Activated CD4-positive, alpha-beta T cell treated with anti-CD3 and anti-CD28 coated beads, Interleukin-2, amount 10 ng/mL, durations not matched to agents 24 days and 14 days (primary cell): ENCODE results near the gene DLG2. TPM values are rescaled to one million over a fixed set of nuclear protein-coding genes. Genes with fewer than 3 reads are reported as not detected.

Experiments used
- DNase-seq: peaks from one replicate; pipeline ENCODE4 v3.0.0; 2022
- H3K27ac Mint-ChIP-seq: one replicate; pipeline ENCODE4 v1.8.0; 2022; ENCODE audit warnings: mild to moderate bottlenecking, mixed read lengths
- H3K27me3 Mint-ChIP-seq: one replicate; pipeline ENCODE4 v1.8.0; 2022; ENCODE audit warnings: mixed read lengths
- H3K36me3 Mint-ChIP-seq: one replicate; pipeline ENCODE4 v1.8.0; 2022; ENCODE audit warnings: low read depth, mild to moderate bottlenecking, mixed read lengths
- H3K4me1 Mint-ChIP-seq: one replicate; pipeline ENCODE4 v1.8.0; 2021; ENCODE audit warnings: mixed read lengths
- H3K4me3 Mint-ChIP-seq: one replicate; pipeline ENCODE4 v1.8.0; 2022; ENCODE audit warnings: mild to moderate bottlenecking, moderate library complexity, mixed read lengths
- H3K9me3 Mint-ChIP-seq: one replicate; pipeline ENCODE4 v1.8.0; 2021; ENCODE audit warnings: mixed read lengths
- intact Hi-C: fragments of 100-400 bp; cut with micrococcal nuclease; formaldehyde crosslinking; loops from one replicate; pipeline ENCODE4 v1.15.1; 2023
- total RNA-seq: library from RNA; stranded (reverse); gene quantifications from 2 replicates; pipeline ENCODE4 v1.2.3, GENCODE V29; 2022

The DLG2 gene
- total RNA-seq, 1 donor from 2014 or later = 1.0 TPM

GRCh38 chr11:83970061-83970671 lies 1657.0 kb downstream of the DLG2 start:
- no peaks in the 10 kb centered on the region for H3K36me3 Mint-ChIP-seq
- no peaks in the 10 kb centered on the region for H3K9me3 Mint-ChIP-seq
- intact Hi-C loops = no loop called here
- no peak overlapping the region for H3K4me3 Mint-ChIP-seq
- H3K4me1 Mint-ChIP-seq = no peaks in the 10 kb centered on the region
- DNase-seq = no peak
- no peak overlapping the region for H3K27ac Mint-ChIP-seq
- H3K27me3 Mint-ChIP-seq = no peaks in the 10 kb centered on the region

- Mint-ChIP-seq H3K4me3 (no peak overlapping the region), H3K9me3 (no peaks in the 10 kb centered on the region), H3K27me3 (no peaks in the 10 kb centered on the region), H3K36me3 (no peaks in the 10 kb centered on the region), H3K27ac (no peak overlapping the region), H3K4me1 (no peaks in the 10 kb centered on the region)
- DNase-seq = no peak
- intact Hi-C loops = no loop called here
Observed at GRCh38 chr11:83957038-83957900, 1669.9 kb downstream of the DLG2 start.

GRCh38 chr11:83956119-83956697 lies 1670.9 kb downstream of the DLG2 start:
- no peak for DNase-seq
- intact Hi-C loops = no loop called here
- H3K9me3 Mint-ChIP-seq = no peaks in the 10 kb centered on the region

DNA sequence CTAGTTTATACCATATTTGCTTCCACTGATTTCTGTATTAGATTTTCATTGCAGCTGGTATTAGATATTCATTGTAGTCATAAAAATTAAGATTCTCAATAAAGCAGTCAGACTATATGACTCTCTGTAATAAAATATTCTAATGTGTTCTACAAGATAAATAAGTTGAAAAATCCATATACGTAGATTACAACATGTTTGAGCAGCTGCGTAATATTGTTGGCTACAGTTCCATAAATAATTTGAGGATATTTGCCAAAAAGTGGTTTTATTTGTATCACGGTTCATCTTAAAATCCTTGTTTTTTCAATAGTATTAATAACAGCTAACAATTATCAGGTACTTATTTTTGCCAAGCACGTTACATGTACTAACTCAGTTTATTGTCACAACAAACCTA lies 1672.4 kb downstream of the DLG2 start:
- H3K9me3 Mint-ChIP-seq = no peaks in the 10 kb centered on the region
- no peaks in the 10 kb centered on the region for H3K4me1 Mint-ChIP-seq

More at GRCh38 chr11:83956119-83956697, 1670.9 kb downstream of the DLG2 start:
- Mint-ChIP-seq H3K27ac (no peak overlapping the region), H3K27me3 (no peaks in the 10 kb centered on the region), H3K36me3 (no peaks in the 10 kb centered on the region), H3K4me1 (no peaks in the 10 kb centered on the region), H3K4me3 (no peak overlapping the region)

DNA sequence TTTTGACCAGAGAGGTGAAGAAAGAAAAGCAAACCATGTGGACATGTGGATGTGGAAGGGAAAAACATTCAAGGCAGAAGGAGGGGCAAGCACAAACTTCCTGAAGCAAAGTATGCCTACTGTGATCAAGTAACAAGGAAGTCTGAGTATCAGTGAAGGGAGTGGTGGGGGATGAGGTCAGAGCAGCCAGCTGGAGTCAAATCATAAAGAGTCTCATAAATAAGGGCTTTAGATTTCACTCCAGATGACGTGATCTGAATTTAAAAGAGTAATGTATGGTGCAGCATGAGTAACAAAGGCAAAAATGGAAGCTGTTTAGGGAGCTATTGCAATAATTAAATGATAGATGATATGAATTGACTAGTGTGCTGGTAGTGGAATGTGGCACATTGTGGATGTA lies 1675.6 kb downstream of the DLG2 start:
- H3K4me3 Mint-ChIP-seq = no peak overlapping the region
- DNase-seq = no peak
- H3K9me3 Mint-ChIP-seq = no peaks in the 10 kb centered on the region
- H3K4me1 Mint-ChIP-seq = no peaks in the 10 kb centered on the region
- H3K27ac Mint-ChIP-seq = no peak overlapping the region
- intact Hi-C loops = no loop called here
- H3K36me3 Mint-ChIP-seq = no peaks in the 10 kb centered on the region
- no peaks in the 10 kb centered on the region for H3K27me3 Mint-ChIP-seq

More for the DNA sequence above, 1672.4 kb downstream of the DLG2 start:
- no peak for DNase-seq
- intact Hi-C loops = no loop called here
- Mint-ChIP-seq H3K27ac (no peak overlapping the region), H3K27me3 (no peaks in the 10 kb centered on the region), H3K36me3 (no peaks in the 10 kb centered on the region), H3K4me3 (no peak overlapping the region)

GRCh38 chr11:83948200-83948599 lies 1678.9 kb downstream of the DLG2 start:
- H3K27ac Mint-ChIP-seq = no peak overlapping the region
- no peaks in the 10 kb centered on the region for H3K4me1 Mint-ChIP-seq
- intact Hi-C loops = no loop called here
- no peak overlapping the region for H3K4me3 Mint-ChIP-seq
- H3K9me3 Mint-ChIP-seq = no peaks in the 10 kb centered on the region
- no peaks in the 10 kb centered on the region for H3K27me3 Mint-ChIP-seq
- H3K36me3 Mint-ChIP-seq = no peaks in the 10 kb centered on the region
- DNase-seq = no peak

GRCh38 chr11:83945976-83946375 lies 1681.2 kb downstream of the DLG2 start:
- Mint-ChIP-seq H3K9me3 (no peaks in the 10 kb centered on the region), H3K4me3 (no peak overlapping the region), H3K36me3 (no peaks in the 10 kb centered on the region), H3K4me1 (no peaks in the 10 kb centered on the region), H3K27me3 (no peaks in the 10 kb centered on the region), H3K27ac (no peak overlapping the region)
- intact Hi-C loops = no loop called here
- no peak for DNase-seq

- Mint-ChIP-seq H3K36me3 (no peaks in the 10 kb centered on the region), H3K4me1 (no peaks in the 10 kb centered on the region)
- intact Hi-C loops = no loop called here
Observed at GRCh38 chr11:83941050-83941449, 1686.1 kb downstream of the DLG2 start.

GRCh38 chr11:83938148-83938547 lies 1689.0 kb downstream of the DLG2 start:
- intact Hi-C loops = no loop called here
- H3K36me3 Mint-ChIP-seq = no peaks in the 10 kb centered on the region
- no peak overlapping the region for H3K27ac Mint-ChIP-seq
- no peaks in the 10 kb centered on the region for H3K27me3 Mint-ChIP-seq
- H3K4me1 Mint-ChIP-seq = no peaks in the 10 kb centered on the region
- H3K4me3 Mint-ChIP-seq = no peak overlapping the region
- H3K9me3 Mint-ChIP-seq = no peaks in the 10 kb centered on the region
- DNase-seq = no peak

More at GRCh38 chr11:83941050-83941449, 1686.1 kb downstream of the DLG2 start:
- Mint-ChIP-seq H3K4me3 (no peak overlapping the region), H3K27me3 (no peaks in the 10 kb centered on the region), H3K27ac (no peak overlapping the region), H3K9me3 (no peaks in the 10 kb centered on the region)
- DNase-seq = no peak

GRCh38 chr11:83933008-83933407 lies 1694.1 kb downstream of the DLG2 start:
- Mint-ChIP-seq H3K4me3 (no peak overlapping the region), H3K36me3 (no peaks in the 10 kb centered on the region), H3K27me3 (no peaks in the 10 kb centered on the region), H3K27ac (no peak overlapping the region), H3K9me3 (no peaks in the 10 kb centered on the region), H3K4me1 (no peaks in the 10 kb centered on the region)
- no peak for DNase-seq
- intact Hi-C loops = no loop called here

DNA sequence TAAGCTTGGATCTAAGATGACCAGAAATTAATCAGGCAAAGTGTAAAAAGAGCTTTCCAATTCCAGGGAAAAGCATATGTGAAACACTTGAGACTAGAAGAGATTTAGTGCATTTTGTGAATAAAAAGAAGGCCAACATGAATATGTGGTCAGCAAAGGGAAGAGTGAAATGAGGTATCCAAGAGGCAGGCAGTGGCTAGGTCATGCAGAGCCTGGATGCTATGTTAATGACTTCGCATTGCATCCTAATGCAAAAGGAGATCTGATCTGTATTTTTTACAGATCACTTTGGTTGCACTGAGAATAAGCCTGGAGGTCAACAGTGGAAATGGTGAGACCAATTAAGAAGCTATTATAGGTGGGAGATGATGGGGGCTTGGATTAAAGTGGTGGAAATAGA lies 1699.7 kb downstream of the DLG2 start:
- Mint-ChIP-seq H3K4me3 (no peak overlapping the region), H3K4me1 (no peaks in the 10 kb centered on the region), H3K9me3 (no peaks in the 10 kb centered on the region), H3K36me3 (no peaks in the 10 kb centered on the region), H3K27me3 (no peaks in the 10 kb centered on the region), H3K27ac (no peak overlapping the region)
- intact Hi-C loops = no loop called here
- DNase-seq = no peak

DNA sequence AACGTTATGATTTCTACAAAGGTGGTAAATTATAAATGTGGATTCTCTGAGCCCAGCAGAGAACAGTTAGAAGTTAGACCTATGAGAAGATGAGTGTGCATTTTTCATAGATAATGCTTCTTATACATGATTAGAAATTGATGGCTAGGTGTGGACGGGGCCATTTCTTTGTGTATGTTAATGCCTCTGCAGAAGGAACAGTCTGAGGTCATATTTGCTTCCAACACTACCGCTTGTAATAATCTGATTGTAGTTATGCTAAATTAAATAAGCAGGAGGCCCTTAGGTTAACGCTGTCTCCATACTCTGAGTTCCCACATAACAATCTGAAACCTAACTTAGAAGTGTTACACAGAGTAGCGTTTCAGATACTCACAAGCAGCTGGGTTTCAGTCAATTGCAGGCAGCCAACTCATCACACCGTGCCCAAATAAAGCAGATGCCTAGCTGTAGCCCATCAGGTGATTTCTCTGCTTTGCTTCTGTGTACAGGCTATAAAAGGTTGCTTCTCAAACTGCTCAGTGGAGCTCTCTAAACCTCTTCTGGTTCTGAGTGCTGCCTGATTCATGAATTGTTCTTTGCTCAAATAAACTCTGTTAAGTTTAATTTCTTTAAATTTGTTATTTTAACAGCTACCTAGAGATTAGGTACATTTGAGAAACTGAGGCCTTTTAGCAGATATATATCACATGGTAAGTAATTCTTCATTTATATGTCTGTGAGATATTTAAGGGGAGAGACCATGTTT lies 1702.2 kb downstream of the DLG2 start:
- Mint-ChIP-seq H3K9me3 (no peaks in the 10 kb centered on the region), H3K27ac (no peak overlapping the region), H3K4me1 (no peaks in the 10 kb centered on the region), H3K36me3 (no peaks in the 10 kb centered on the region), H3K4me3 (no peak overlapping the region), H3K27me3 (no peaks in the 10 kb centered on the region)
- no peak for DNase-seq
- intact Hi-C loops = no loop called here

- no peaks in the 10 kb centered on the region for H3K27me3 Mint-ChIP-seq
- no peaks in the 10 kb centered on the region for H3K9me3 Mint-ChIP-seq
- DNase-seq = no peak
- H3K4me1 Mint-ChIP-seq = no peaks in the 10 kb centered on the region
- no peak overlapping the region for H3K27ac Mint-ChIP-seq
- no peak overlapping the region for H3K4me3 Mint-ChIP-seq
- H3K36me3 Mint-ChIP-seq = no peaks in the 10 kb centered on the region
- intact Hi-C loops = no loop called here
Observed at GRCh38 chr11:83923961-83924360, 1703.2 kb downstream of the DLG2 start.

DNA sequence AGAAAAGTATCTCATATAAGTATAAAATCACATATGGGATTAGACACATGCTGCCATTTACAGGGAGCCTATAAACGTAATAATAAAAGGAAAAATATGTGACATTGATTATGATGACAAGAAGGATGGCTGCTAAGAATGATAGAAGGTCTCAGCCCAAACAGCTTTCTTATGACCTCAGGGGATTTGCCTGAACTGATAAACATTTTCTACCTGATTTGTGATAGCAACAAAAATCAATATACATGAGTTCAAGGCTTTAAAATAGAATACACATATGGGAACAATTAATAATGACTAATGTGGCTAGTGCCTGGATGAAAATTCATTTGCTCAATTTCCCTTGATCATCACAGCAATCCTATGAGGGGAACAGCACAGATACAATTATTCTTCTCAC lies 1704.2 kb downstream of the DLG2 start:
- intact Hi-C loops = no loop called here
- H3K27me3 Mint-ChIP-seq = no peaks in the 10 kb centered on the region
- DNase-seq = no peak
- no peak overlapping the region for H3K4me3 Mint-ChIP-seq
- H3K36me3 Mint-ChIP-seq = no peaks in the 10 kb centered on the region
- H3K4me1 Mint-ChIP-seq = no peaks in the 10 kb centered on the region
- no peak overlapping the region for H3K27ac Mint-ChIP-seq
- no peaks in the 10 kb centered on the region for H3K9me3 Mint-ChIP-seq
